Measurements from ENCODE around the gene ADH1C. TPM values are rescaled to one million over a fixed set of nuclear protein-coding genes. Genes with fewer than 3 reads are reported as not detected.

ADH1C gene
- total and polyA plus RNA-seq, 9 of the 15 experiments (the other 6 are each of a cell fraction or from before 2014, with no cell fraction given): 0.40 TPM; not detected in 8

- no peak for TF ChIP-seq ZBTB9 (CRISPR knock-in tag; IDR thresholded peaks at IDR 0.05)
Observed at GRCh38 chr4:99290848-99291786, 61.4 kb downstream of the ADH1C start, which contains the start of gene ADH1A (continued).

Other genes starting within 250 kb of the ADH1C start
Only the 7 nearest of the 8 such genes appear.
- gene ADH4, start 208.4 kb downstream of the ADH1C start, total RNA-seq (2014; rRNA removed): not detected in 2 replicates
- gene ADH4, start 208.4 kb downstream of the ADH1C start, total RNA-seq (2014; rRNA removed; fragmentation: Illumina TruSeq; extraction: Trizol): not detected in 2 replicates
- not detected in 2 replicates for gene ADH4, start 208.4 kb downstream of the ADH1C start, total RNA-seq (2015; rRNA removed; fragmentation: Illumina TruSeq; extraction: Trizol)
- not detected in 2 replicates for gene ADH4, start 208.4 kb downstream of the ADH1C start, total RNA-seq (2021)
- gene ADH4, start 208.4 kb downstream of the ADH1C start, polyA plus RNA-seq (2011; rRNA removed): not detected in 2 replicates
- gene ADH4, start 208.4 kb downstream of the ADH1C start, polyA plus RNA-seq (2014; fragmentation: Illumina TruSeq; extraction: Trizol): not detected in 2 replicates
- not detected for gene ADH4, start 208.4 kb downstream of the ADH1C start, polyA plus RNA-seq (2014; fragmentation: Nextera tagmentation; extraction: Ambion mirVana)
- gene ADH4, start 208.4 kb downstream of the ADH1C start, polyA plus RNA-seq (2014; rRNA removed): not detected in 2 replicates
- not detected in 2 replicates for gene ADH6, start 133.5 kb downstream of the ADH1C start, total RNA-seq (2014; rRNA removed)
- not detected in 2 replicates for gene ADH6, start 133.5 kb downstream of the ADH1C start, total RNA-seq (2014; rRNA removed; fragmentation: Illumina TruSeq; extraction: Trizol)
- not detected in 2 replicates for gene ADH6, start 133.5 kb downstream of the ADH1C start, total RNA-seq (2015; rRNA removed; fragmentation: Illumina TruSeq; extraction: Trizol)
- gene ADH6, start 133.5 kb downstream of the ADH1C start, total RNA-seq (2021): not detected in 2 replicates
- gene ADH6, start 133.5 kb downstream of the ADH1C start, polyA plus RNA-seq (2011; rRNA removed): not detected in 2 replicates
- not detected in 2 replicates for gene ADH6, start 133.5 kb downstream of the ADH1C start, polyA plus RNA-seq (2014; fragmentation: Illumina TruSeq; extraction: Trizol)
- under 1 TPM in 1 of 2 experiments, not detected in 1; 0.13 TPM for gene ADH6, start 133.5 kb downstream of the ADH1C start, polyA plus RNA-seq (2014; fragmentation: Nextera tagmentation; extraction: Ambion mirVana)
- gene ADH6, start 133.5 kb downstream of the ADH1C start, polyA plus RNA-seq (2014; rRNA removed): not detected in 2 replicates
- gene ADH1A, start 61.8 kb downstream of the ADH1C start, total RNA-seq (2014; rRNA removed): not detected in 2 replicates
- gene ADH1A, start 61.8 kb downstream of the ADH1C start, total RNA-seq (2014; rRNA removed; fragmentation: Illumina TruSeq; extraction: Trizol): not detected in 2 replicates
- not detected in 2 replicates for gene ADH1A, start 61.8 kb downstream of the ADH1C start, total RNA-seq (2015; rRNA removed; fragmentation: Illumina TruSeq; extraction: Trizol)
- not detected in 2 replicates for gene ADH1A, start 61.8 kb downstream of the ADH1C start, total RNA-seq (2021)
- gene ADH1A, start 61.8 kb downstream of the ADH1C start, polyA plus RNA-seq (2011; rRNA removed): not detected in 2 replicates
- gene ADH1A, start 61.8 kb downstream of the ADH1C start, polyA plus RNA-seq (2014; fragmentation: Illumina TruSeq; extraction: Trizol): not detected in 2 replicates
- not detected for gene ADH1A, start 61.8 kb downstream of the ADH1C start, polyA plus RNA-seq (2014; fragmentation: Nextera tagmentation; extraction: Ambion mirVana)
- not detected in 2 replicates for gene ADH1A, start 61.8 kb downstream of the ADH1C start, polyA plus RNA-seq (2014; rRNA removed)
- gene ADH1B, start 31.3 kb downstream of the ADH1C start, total RNA-seq (2014; rRNA removed): not detected in 2 replicates
- gene ADH1B, start 31.3 kb downstream of the ADH1C start, total RNA-seq (2014; rRNA removed; fragmentation: Illumina TruSeq; extraction: Trizol): not detected in 2 replicates
- gene ADH1B, start 31.3 kb downstream of the ADH1C start, total RNA-seq (2015; rRNA removed; fragmentation: Illumina TruSeq; extraction: Trizol): not detected in 2 replicates
- 0.71 and 1.0 TPM in 2 replicates for gene ADH1B, start 31.3 kb downstream of the ADH1C start, total RNA-seq (2021)
- not detected in 2 replicates for gene ADH1B, start 31.3 kb downstream of the ADH1C start, polyA plus RNA-seq (2011; rRNA removed)
- gene ADH1B, start 31.3 kb downstream of the ADH1C start, polyA plus RNA-seq (2014; fragmentation: Illumina TruSeq; extraction: Trizol): not detected in 2 replicates
- not detected for gene ADH1B, start 31.3 kb downstream of the ADH1C start, polyA plus RNA-seq (2014; fragmentation: Nextera tagmentation; extraction: Ambion mirVana)
- not detected in 2 replicates for gene ADH1B, start 31.3 kb downstream of the ADH1C start, polyA plus RNA-seq (2014; rRNA removed)
- gene ADH7, start 82.6 kb upstream of the ADH1C start, total RNA-seq (2014; rRNA removed): not detected in 2 replicates
- gene ADH7, start 82.6 kb upstream of the ADH1C start, total RNA-seq (2014; rRNA removed; fragmentation: Illumina TruSeq; extraction: Trizol): not detected in 2 replicates
- gene ADH7, start 82.6 kb upstream of the ADH1C start, total RNA-seq (2015; rRNA removed; fragmentation: Illumina TruSeq; extraction: Trizol): not detected in 2 replicates
- not detected in 2 replicates for gene ADH7, start 82.6 kb upstream of the ADH1C start, total RNA-seq (2021)
- not detected in 2 replicates for gene ADH7, start 82.6 kb upstream of the ADH1C start, polyA plus RNA-seq (2011; rRNA removed)
- gene ADH7, start 82.6 kb upstream of the ADH1C start, polyA plus RNA-seq (2014; fragmentation: Illumina TruSeq; extraction: Trizol): not detected in 2 replicates
- gene ADH7, start 82.6 kb upstream of the ADH1C start, polyA plus RNA-seq (2014; fragmentation: Nextera tagmentation; extraction: Ambion mirVana): not detected
- gene ADH7, start 82.6 kb upstream of the ADH1C start, polyA plus RNA-seq (2014; rRNA removed): not detected in 2 replicates
- not detected in 2 replicates for gene C4orf17, start 158.3 kb upstream of the ADH1C start, total RNA-seq (2014; rRNA removed)
- gene C4orf17, start 158.3 kb upstream of the ADH1C start, total RNA-seq (2014; rRNA removed; fragmentation: Illumina TruSeq; extraction: Trizol): not detected in 2 replicates
- not detected in 2 replicates for gene C4orf17, start 158.3 kb upstream of the ADH1C start, total RNA-seq (2015; rRNA removed; fragmentation: Illumina TruSeq; extraction: Trizol)
- gene C4orf17, start 158.3 kb upstream of the ADH1C start, total RNA-seq (2021): not detected in 2 replicates
- not detected in 2 replicates for gene C4orf17, start 158.3 kb upstream of the ADH1C start, polyA plus RNA-seq (2011; rRNA removed)
- gene C4orf17, start 158.3 kb upstream of the ADH1C start, polyA plus RNA-seq (2014; fragmentation: Illumina TruSeq; extraction: Trizol): not detected in 2 replicates
- gene C4orf17, start 158.3 kb upstream of the ADH1C start, polyA plus RNA-seq (2014; fragmentation: Nextera tagmentation; extraction: Ambion mirVana): not detected
- not detected in 2 replicates for gene C4orf17, start 158.3 kb upstream of the ADH1C start, polyA plus RNA-seq (2014; rRNA removed)
- gene TRMT10A, start 211.3 kb upstream of the ADH1C start, total RNA-seq (2014; rRNA removed): 9.1 and 9.4 TPM in 2 replicates
- 12.9 and 14.4 TPM in 2 replicates for gene TRMT10A, start 211.3 kb upstream of the ADH1C start, total RNA-seq (2014; rRNA removed; fragmentation: Illumina TruSeq; extraction: Trizol)
- 12.6 and 12.7 TPM in 2 replicates for gene TRMT10A, start 211.3 kb upstream of the ADH1C start, total RNA-seq (2015; rRNA removed; fragmentation: Illumina TruSeq; extraction: Trizol)
- 6.5 and 7.7 TPM in 2 replicates for gene TRMT10A, start 211.3 kb upstream of the ADH1C start, total RNA-seq (2021)
- gene TRMT10A, start 211.3 kb upstream of the ADH1C start, polyA plus RNA-seq (2011; rRNA removed): 7.2 and 9.7 TPM in 2 replicates
- gene TRMT10A, start 211.3 kb upstream of the ADH1C start, polyA plus RNA-seq (2014; fragmentation: Illumina TruSeq; extraction: Trizol): 11.1 and 13.8 TPM in 2 replicates
- gene TRMT10A, start 211.3 kb upstream of the ADH1C start, polyA plus RNA-seq (2014; fragmentation: Nextera tagmentation; extraction: Ambion mirVana): 10 to 100 TPM; 13.1 to 16.1 TPM
- gene TRMT10A, start 211.3 kb upstream of the ADH1C start, polyA plus RNA-seq (2014; rRNA removed): 9.0 and 10.6 TPM in 2 replicates